ENCODE measurements around the gene NDUFAF2.

- TF ChIP-seq EP300 (IDR thresholded peaks at IDR 0.05; ENCODE audit: borderline replicate concordance in 1 of 2, low read depth in 1 of 2, low read length in 1 of 2), result no peak
- TF ChIP-seq, protein P1, sequence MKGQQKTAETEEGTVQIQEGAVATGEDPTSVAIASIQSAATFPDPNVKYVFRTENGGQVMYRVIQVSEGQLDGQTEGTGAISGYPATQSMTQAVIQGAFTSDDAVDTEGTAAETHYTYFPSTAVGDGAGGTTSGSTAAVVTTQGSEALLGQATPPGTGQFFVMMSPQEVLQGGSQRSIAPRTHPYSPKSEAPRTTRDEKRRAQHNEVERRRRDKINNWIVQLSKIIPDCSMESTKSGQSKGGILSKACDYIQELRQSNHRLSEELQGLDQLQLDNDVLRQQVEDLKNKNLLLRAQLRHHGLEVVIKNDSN (IDR thresholded peaks at IDR 0.05; ENCODE audit: borderline replicate concordance, low read depth), result no peak
- TF ChIP-seq CTCF (IDR thresholded peaks at IDR 0.05), result no peak
- TF ChIP-seq CHD2 (IDR thresholded peaks at IDR 0.05; ENCODE audit: low read length, partially characterized antibody), result no peak
- no peak for TF ChIP-seq POLR2AphosphoS5 (IDR thresholded peaks at IDR 0.05; ENCODE audit: low read depth, low read length)
- no peak for TF ChIP-seq FOXJ3 (CRISPR knock-in tag; IDR thresholded peaks at IDR 0.05)
- TF ChIP-seq, protein P2, sequence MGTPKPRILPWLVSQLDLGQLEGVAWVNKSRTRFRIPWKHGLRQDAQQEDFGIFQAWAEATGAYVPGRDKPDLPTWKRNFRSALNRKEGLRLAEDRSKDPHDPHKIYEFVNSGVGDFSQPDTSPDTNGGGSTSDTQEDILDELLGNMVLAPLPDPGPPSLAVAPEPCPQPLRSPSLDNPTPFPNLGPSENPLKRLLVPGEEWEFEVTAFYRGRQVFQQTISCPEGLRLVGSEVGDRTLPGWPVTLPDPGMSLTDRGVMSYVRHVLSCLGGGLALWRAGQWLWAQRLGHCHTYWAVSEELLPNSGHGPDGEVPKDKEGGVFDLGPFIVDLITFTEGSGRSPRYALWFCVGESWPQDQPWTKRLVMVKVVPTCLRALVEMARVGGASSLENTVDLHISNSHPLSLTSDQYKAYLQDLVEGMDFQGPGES (IDR thresholded peaks at IDR 0.05; ENCODE audit: low read depth, low read length), result no peak
- TF ChIP-seq PBX3 (IDR thresholded peaks at IDR 0.05), result no peak
- no peak for TF ChIP-seq GABPA (IDR thresholded peaks at IDR 0.05; ENCODE audit: low read depth)
- TF ChIP-seq RFX5 (IDR thresholded peaks at IDR 0.05; ENCODE audit: low read length), result no peak
Measured at GRCh38 chr5:60903356-60903755, 41.6 kb upstream of the NDUFAF2 start.

All from SK-N-SH (cell line).